Heart left ventricle (tissue), 16 donors: ENCODE measurements around the gene S1PR2. TPM values are rescaled to one million over a fixed set of nuclear protein-coding genes. Genes with fewer than 3 reads are reported as not detected.

ENCODE experiments used
- ATAC-seq, 4 donors: fragments of 200-7000 bp; cut with Tn5 transposase; one replicate each; pipeline ENCODE4 v1.9.1; 2020 to 2022; ENCODE audit warnings: moderate library complexity in 4 of 4, mild to moderate bottlenecking in 3 of 4, moderate number of reproducible peaks in 1 of 4
- DNase-seq, 5 donors: peaks; one replicate each; pipeline ENCODE4 v3.0.0-alpha.2; 2020
- H3K27ac ChIP-seq, 12 donors: fragments of 200-600 bp; sonication (generic) in 4 of 12; one replicate each; pipeline versions ENCODE4 v1.5.0 to v1.8.0; 2016 to 2022; ENCODE audit warnings: mild to moderate bottlenecking in 2 of 12
- H3K27me3 ChIP-seq, 9 donors: fragments of 200-600 bp; sonication (generic) in 2 of 9; one replicate each; pipeline versions ENCODE4 v1.5.1 to v1.8.0; 2016 to 2022; ENCODE audit warnings: mild to moderate bottlenecking in 3 of 9
- H3K36me3 ChIP-seq, 9 donors: fragments of 200-600 bp; sonication (generic) in 2 of 9; one replicate each; pipeline versions ENCODE4 v1.5.0 to v1.8.0; 2018 to 2022; ENCODE audit warnings: mild to moderate bottlenecking in 2 of 9
- H3K4me1 ChIP-seq, 12 donors: fragments of 200-600 bp; sonication (generic) in 4 of 12; one replicate each; pipeline versions ENCODE4 v1.5.0 to v1.8.0; 2016 to 2022; ENCODE audit warnings: mild to moderate bottlenecking in 3 of 12
- H3K4me3 ChIP-seq, 12 donors: fragments of 200-600 bp; sonication (generic) in 4 of 12; one replicate each; pipeline versions ENCODE4 v1.5.0 to v1.8.0; 2017 to 2022; ENCODE audit warnings: mild to moderate bottlenecking in 9 of 12, moderate library complexity in 4 of 12
- H3K9me3 ChIP-seq, 12 donors: fragments of 200-600 bp; sonication (generic) in 4 of 12; one replicate each; pipeline versions ENCODE4 v1.5.0 to v1.8.0; 2016 to 2022; ENCODE audit warnings: mild to moderate bottlenecking in 1 of 12
- POLR2A ChIP-seq, 2 donors: fragments of 450-650 bp; IDR thresholded peaks; one replicate each; pipeline ENCODE4 v1.6.1; 2017; ENCODE audit warnings: antibody characterized with exemption in 2 of 2, mild to moderate bottlenecking in 2 of 2, moderate library complexity in 2 of 2
- WGBS, 4 donors: extraction: QIAGEN DNeasy Blood & Tissue Kit in 2 of 4; methylation state at CpG; one replicate each; pipeline versions ENCODE4 v1.1.5 to v1.1.7; 2013 to 2018; 5-methylcytosine and 5-hydroxymethylcytosine counted together
- intact Hi-C, 10 donors: fragments of 100-400 bp; cut with DNase I; formaldehyde crosslinking; loops; one replicate each; pipeline versions ENCODE4 v1.11.1 to v1.14.2; 2022
- polyA plus RNA-seq, 2 donors: library from polyadenylated mRNA; stranded (reverse); fragments of 200-250 nt; gene quantifications; one replicate each; pipeline ENCODE4 v1.2.3, GENCODE V29; 2013
- total RNA-seq, 9 donors: library from RNA; depleted of rRNA in 2 of 9; stranded (reverse); fragments of >200 nt in 2 of 9; fragmentation: NEBNext Ultra II Directional in 3 of 9; extraction: Animal tissue kit (Norgen Biotek cat#: 25700) in 3 of 9; gene quantifications; one replicate each; pipeline versions ENCODE4 v1.1.0 to v1.2.4, GENCODE V29; 2016 to 2023
- TF ChIP-seq, protein P1 (sequence below), 12 donors: fragments of 200-600 bp; sonication (generic) in 4 of 12; IDR thresholded peaks; one replicate each; pipeline versions ENCODE4 v1.5.0 to v1.8.0; 2018 to 2022; ENCODE audit warnings: antibody characterized with exemption in 12 of 12, mild to moderate bottlenecking in 5 of 12
- donor health status: ischemic (EF 13 %, LVEDD 7.1; RV severe dilation, severe dysfunction).
- donor health status: healthy with polysubstance abuse.
- donor health status: DM: no; HTN: yes; CAD: no.
- donor health status: DM: no; HTN: no; CAD: no.
- donor health status: ischemic (EF 25% LVEDD 6.9; RV normal size, moderate dysfunction).
- donor health status: ischemic (EF 25% LVEDD 5.7; RV mildly dilated, moderate dysfunction).
- donor health status: healthy.
- donor health status: DM: yes; HTN: yes; CAD: no.
- donor health status: ischemic (EF 35%, LVEDD 5.7; RV mildly dilated, moderate dysfunction).
- donor health status: nonischemic (EF 11% LVEDD 7.7; RV severe dilation, severe dysfunction).
- donor health status: DM: yes; HTN: yes; CAD: no.
- donor health status: PGD.
- donor health status: ischemic (EF 29% LVEDD 5.4; RV normal size, mild dysfunction).
- donor health status: nonischemic (EF 23%, LVEDD 6.1; RV moderate dilation, normal function).

S1PR2 gene
- total and polyA plus RNA-seq, 11 donors, result 1.0 to 14.2 (median 4.3) TPM

DNA sequence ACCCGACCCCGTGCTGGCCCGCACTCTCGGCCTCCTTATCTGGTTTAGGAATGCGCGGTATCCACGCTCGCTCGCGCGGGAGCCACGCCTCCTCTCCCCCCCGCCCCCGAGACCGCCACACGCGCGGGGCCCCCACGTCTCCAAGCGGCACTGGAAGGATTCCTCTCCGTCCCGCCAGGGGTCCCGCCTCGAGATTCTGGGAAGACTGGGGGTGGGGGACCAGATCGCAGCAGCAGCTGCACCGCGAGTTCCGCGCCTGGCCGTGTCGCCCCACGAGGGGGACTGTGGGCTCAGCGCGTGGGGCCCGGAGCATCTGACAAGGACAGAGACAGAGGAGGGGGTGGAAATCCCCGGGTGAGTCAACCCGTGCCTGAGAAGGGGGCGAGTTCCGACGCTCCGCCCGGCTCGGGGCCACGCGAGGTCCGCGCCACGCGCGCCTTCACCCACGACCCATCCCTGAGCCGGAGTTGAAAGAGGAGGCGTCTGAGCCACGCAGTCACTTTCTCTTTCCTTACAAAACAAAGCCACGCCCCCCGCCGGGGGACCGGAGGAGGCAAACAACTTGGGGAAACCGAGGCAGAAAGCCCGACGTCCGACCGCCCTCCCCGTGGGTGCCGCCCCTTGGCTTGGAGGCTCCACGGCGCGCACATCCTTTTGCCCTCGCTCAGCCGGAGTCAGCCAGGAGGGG is 814 bp downstream of the S1PR2 start:
- intact Hi-C loops, result loop anchor here in 1 of 10 donors (5.0 kb wide), 1 partner anchor 38 kb away; the partner anchor contains the start of gene DNMT1
- peaks cover 0 to 54% (median 35%) of the 10 kb centered on the region in 12 donors for H3K4me1 ChIP-seq
- H3K27ac ChIP-seq, result peak overlapping the region; percentile 54 to 99 (median 94)
- ATAC-seq, result peak in 1 of 4 donors; percentile 10
- no peaks in the 10 kb centered on the region for H3K9me3 ChIP-seq
- peaks cover 0 to 11% (median 0%) of the 10 kb centered on the region in 9 donors for H3K27me3 ChIP-seq
- H3K4me3 ChIP-seq, result peak overlapping the region; percentile 68 to 99 (median 90)
- TF ChIP-seq, protein P1, sequence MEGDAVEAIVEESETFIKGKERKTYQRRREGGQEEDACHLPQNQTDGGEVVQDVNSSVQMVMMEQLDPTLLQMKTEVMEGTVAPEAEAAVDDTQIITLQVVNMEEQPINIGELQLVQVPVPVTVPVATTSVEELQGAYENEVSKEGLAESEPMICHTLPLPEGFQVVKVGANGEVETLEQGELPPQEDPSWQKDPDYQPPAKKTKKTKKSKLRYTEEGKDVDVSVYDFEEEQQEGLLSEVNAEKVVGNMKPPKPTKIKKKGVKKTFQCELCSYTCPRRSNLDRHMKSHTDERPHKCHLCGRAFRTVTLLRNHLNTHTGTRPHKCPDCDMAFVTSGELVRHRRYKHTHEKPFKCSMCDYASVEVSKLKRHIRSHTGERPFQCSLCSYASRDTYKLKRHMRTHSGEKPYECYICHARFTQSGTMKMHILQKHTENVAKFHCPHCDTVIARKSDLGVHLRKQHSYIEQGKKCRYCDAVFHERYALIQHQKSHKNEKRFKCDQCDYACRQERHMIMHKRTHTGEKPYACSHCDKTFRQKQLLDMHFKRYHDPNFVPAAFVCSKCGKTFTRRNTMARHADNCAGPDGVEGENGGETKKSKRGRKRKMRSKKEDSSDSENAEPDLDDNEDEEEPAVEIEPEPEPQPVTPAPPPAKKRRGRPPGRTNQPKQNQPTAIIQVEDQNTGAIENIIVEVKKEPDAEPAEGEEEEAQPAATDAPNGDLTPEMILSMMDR (IDR thresholded peaks at IDR 0.05), result peak in 3 of 12 donors; percentile 9 to 20 (median 13)
- TF ChIP-seq POLR2A (IDR thresholded peaks at IDR 0.05), result no peak
- WGBS, 4 donors, result 0 to 1% (median 1%) methylated on average over 43 to 70 of the region's 70 CpGs
- peak; percentile 50 to 76 (median 64) for DNase-seq
- H3K36me3 ChIP-seq, result no peaks in the 10 kb centered on the region

DNA sequence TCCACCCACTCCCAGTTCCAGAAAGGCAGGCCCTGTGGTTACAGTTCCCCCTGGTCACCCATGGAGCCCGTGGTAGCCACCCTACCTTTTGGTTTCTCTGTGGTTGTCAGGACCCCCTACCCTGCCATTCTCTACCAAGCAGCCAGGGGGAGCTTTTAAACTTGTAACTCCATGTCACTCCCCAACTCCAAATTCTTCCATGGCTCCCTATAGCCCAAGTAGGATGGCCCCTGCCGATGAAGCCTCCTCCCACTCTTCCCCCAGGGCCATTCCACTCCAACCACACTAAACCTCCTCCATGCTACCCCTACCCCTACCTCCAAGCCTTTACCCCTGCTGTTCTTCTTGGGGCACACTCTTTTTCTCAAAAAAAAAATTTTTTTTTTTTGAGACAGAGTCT is 2.2 kb downstream of the S1PR2 start:
- peaks cover 0 to 53% (median 35%) of the 10 kb centered on the region in 12 donors for H3K4me1 ChIP-seq
- ATAC-seq, result no peak

DNA sequence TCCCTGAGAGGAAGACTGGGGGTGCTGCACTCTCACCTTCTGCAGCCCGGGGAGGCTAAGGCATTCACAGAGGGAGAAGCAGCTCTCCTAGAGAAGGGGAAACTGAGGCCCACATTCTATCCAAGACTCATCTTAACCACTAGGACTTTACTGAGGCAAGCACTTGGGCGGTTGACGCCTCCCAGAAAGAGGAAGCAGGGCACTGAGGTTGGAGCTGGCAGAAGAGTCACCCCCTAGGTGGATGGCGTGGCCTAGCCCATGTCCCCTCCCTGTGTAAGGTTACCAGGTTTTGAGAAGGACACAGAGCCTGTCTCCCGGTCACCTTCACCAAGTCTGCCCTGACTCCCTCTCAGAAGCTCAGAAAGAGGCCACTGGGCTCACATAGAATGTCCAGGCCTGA is 2.7 kb downstream of the S1PR2 start:
- no peaks in the 10 kb centered on the region for H3K9me3 ChIP-seq
- DNase-seq (no peak), ATAC-seq (no peak)
- peaks cover 0 to 12% (median 3%) of the 10 kb centered on the region in 9 donors for H3K36me3 ChIP-seq
- peak overlapping the region in 10 of 12 donors; percentile 12 to 99 (median 90) for H3K27ac ChIP-seq
- peaks cover 0 to 53% (median 35%) of the 10 kb centered on the region in 12 donors for H3K4me1 ChIP-seq
- 78 to 90% (median 87%) methylated on average over 5 of the region's 5 CpGs for WGBS, 4 donors
- intact Hi-C loops, result loop anchor here in 4 of 10 donors (2.0 to 5.0 kb wide), 3 partner anchors 20 to 36 kb away; partner anchors contain the start of gene DNMT1 (in 1 of the 4)
- H3K4me3 ChIP-seq, result no peak overlapping the region
- TF ChIP-seq, protein P1 (IDR thresholded peaks at IDR 0.05), result no peak
- no peak for TF ChIP-seq POLR2A (IDR thresholded peaks at IDR 0.05)
- peaks cover 0 to 11% (median 0%) of the 10 kb centered on the region in 9 donors for H3K27me3 ChIP-seq

More for the DNA sequence above, 2.2 kb downstream of the S1PR2 start:
- H3K27me3 ChIP-seq, result peaks cover 0 to 11% (median 0%) of the 10 kb centered on the region in 9 donors
- peaks cover 0 to 8% (median 3%) of the 10 kb centered on the region in 9 donors for H3K36me3 ChIP-seq
- peak overlapping the region in 10 of 12 donors; percentile 12 to 99 (median 93) for H3K27ac ChIP-seq
- no peak for DNase-seq
- TF ChIP-seq, protein P1 (IDR thresholded peaks at IDR 0.05), result peak; percentile 32 to 59 (median 50)
- no peak for TF ChIP-seq POLR2A (IDR thresholded peaks at IDR 0.05)
- H3K9me3 ChIP-seq, result no peaks in the 10 kb centered on the region
- H3K4me3 ChIP-seq, result peak overlapping the region in 4 of 12 donors; percentile 68 to 90 (median 84)
- intact Hi-C loops, result loop anchor here in 4 of 10 donors (2.0 to 5.0 kb wide), 3 partner anchors 20 to 37 kb away; partner anchors contain the start of gene DNMT1 (in 1 of the 4)
- WGBS, 4 donors, result 40 to 63% (median 44%) methylated on average over 2 of the region's 2 CpGs
